Memory B cell (primary cell): ENCODE measurements around the gene OR2T10.
"Not testable (repeated sequence)": the region's sequence is repeated elsewhere in the genome, so short reads cannot be mapped to it uniquely, and the experiment has no call there.

Source experiments
- ATAC-seq: fragments of 150-1000 bp; cut with Tn5 transposase; 2 replicates; pipeline ENCODE4 v1.10.0; 2021; ENCODE audit warnings: low read depth, mild to moderate bottlenecking, moderate library complexity
- DNase-seq, 2 donors: peaks; one replicate each; pipeline ENCODE4 v3.0.0; 2022; ENCODE audit warnings: low spot score in 2 of 2
- H3K27ac Mint-ChIP-seq: one replicate; pipeline ENCODE4 v1.8.0; 2022; ENCODE audit warnings: mild to moderate bottlenecking, moderate library complexity, mixed read lengths
- H3K27me3 Mint-ChIP-seq: one replicate; pipeline ENCODE4 v1.8.0; 2022; ENCODE audit warnings: mixed read lengths
- H3K36me3 Mint-ChIP-seq: one replicate; pipeline ENCODE4 v1.8.0; 2022; ENCODE audit warnings: mild to moderate bottlenecking, mixed read lengths
- H3K4me1 Mint-ChIP-seq: one replicate; pipeline ENCODE4 v1.8.0; 2022; ENCODE audit warnings: mixed read lengths
- H3K4me3 Mint-ChIP-seq: one replicate; pipeline ENCODE4 v1.8.0; 2022; ENCODE audit warnings: mild to moderate bottlenecking, moderate library complexity, mixed read lengths
- H3K9me3 Mint-ChIP-seq: one replicate; pipeline ENCODE4 v1.8.0; 2022; ENCODE audit warnings: mixed read lengths

OR2T10 gene

GRCh38 chr1:248597589-248597988 lies at the start of gene OR2T10:
Gene OR2T10 (minus strand): TSS chr1:248597700. CDS start chr1:248593768, 3,932 bp downstream.
- no peak for DNase-seq
- Mint-ChIP-seq H3K27ac (no peak within 1 kb of the TSS), H3K9me3 (no peaks in the 10 kb centered on the region), H3K36me3 (no peaks in the 10 kb centered on the region), H3K4me3 (no peak within 1 kb of the TSS), H3K27me3 (no peaks in the 10 kb centered on the region), H3K4me1 (peaks cover 2% of the 10 kb centered on the region)
- ATAC-seq: no peak

- not testable (repeated sequence) for H3K27ac Mint-ChIP-seq, H3K9me3 Mint-ChIP-seq, H3K4me1 Mint-ChIP-seq, H3K36me3 Mint-ChIP-seq, H3K4me3 Mint-ChIP-seq, H3K27me3 Mint-ChIP-seq, ATAC-seq, DNase-seq
Observed at GRCh38 chr1:248645178-248645577, 47.7 kb upstream of the OR2T10 start, which contains the start of gene OR2T35. Gene OR2T35 (minus strand): TSS chr1:248645278. CDS start chr1:248639258, 6,020 bp downstream.

- not testable (repeated sequence) for H3K27me3 Mint-ChIP-seq, DNase-seq, H3K36me3 Mint-ChIP-seq, H3K4me1 Mint-ChIP-seq, H3K9me3 Mint-ChIP-seq, H3K4me3 Mint-ChIP-seq, H3K27ac Mint-ChIP-seq
- peak; percentile 92 for ATAC-seq
Observed at GRCh38 chr1:248642971-248643651, 45.6 kb upstream of the OR2T10 start.

- not testable (repeated sequence) for DNase-seq, H3K4me1 Mint-ChIP-seq, H3K36me3 Mint-ChIP-seq, ATAC-seq, H3K9me3 Mint-ChIP-seq, H3K4me3 Mint-ChIP-seq, H3K27ac Mint-ChIP-seq, H3K27me3 Mint-ChIP-seq
Observed at GRCh38 chr1:248641583-248641982, 44.1 kb upstream of the OR2T10 start.

GRCh38 chr1:248640906-248641305 lies 43.4 kb upstream of the OR2T10 start:
- not testable (repeated sequence) for DNase-seq, ATAC-seq

GRCh38 chr1:248639652-248640051 lies 42.2 kb upstream of the OR2T10 start:
- H3K4me3 Mint-ChIP-seq, H3K9me3 Mint-ChIP-seq, H3K4me1 Mint-ChIP-seq, H3K36me3 Mint-ChIP-seq, ATAC-seq, DNase-seq, H3K27ac Mint-ChIP-seq, H3K27me3 Mint-ChIP-seq: not testable (repeated sequence)

More at GRCh38 chr1:248640906-248641305, 43.4 kb upstream of the OR2T10 start:
- not testable (repeated sequence) for H3K4me3 Mint-ChIP-seq, H3K27me3 Mint-ChIP-seq, H3K4me1 Mint-ChIP-seq, H3K27ac Mint-ChIP-seq, H3K36me3 Mint-ChIP-seq, H3K9me3 Mint-ChIP-seq

- not testable (repeated sequence) for H3K36me3 Mint-ChIP-seq, ATAC-seq, H3K4me1 Mint-ChIP-seq, DNase-seq, H3K27ac Mint-ChIP-seq, H3K27me3 Mint-ChIP-seq, H3K9me3 Mint-ChIP-seq, H3K4me3 Mint-ChIP-seq
Observed at GRCh38 chr1:248636612-248637011, 39.1 kb upstream of the OR2T10 start.

- ATAC-seq, H3K9me3 Mint-ChIP-seq, DNase-seq, H3K4me3 Mint-ChIP-seq, H3K4me1 Mint-ChIP-seq, H3K36me3 Mint-ChIP-seq, H3K27ac Mint-ChIP-seq, H3K27me3 Mint-ChIP-seq: not testable (repeated sequence)
Observed at GRCh38 chr1:248634991-248635390, 37.5 kb upstream of the OR2T10 start, which contains the start of gene OR2T11. Gene OR2T11 (minus strand): TSS chr1:248635091. CDS start chr1:248627128, 7,963 bp downstream.

GRCh38 chr1:248631354-248632008 lies 34.0 kb upstream of the OR2T10 start:
- H3K36me3 Mint-ChIP-seq: peaks cover 4% of the 10 kb centered on the region
- no peaks in the 10 kb centered on the region for H3K9me3 Mint-ChIP-seq
- ATAC-seq: no peak
- H3K4me1 Mint-ChIP-seq: peaks cover 5% of the 10 kb centered on the region
- H3K27me3 Mint-ChIP-seq: no peaks in the 10 kb centered on the region
- no peak for DNase-seq
- no peak overlapping the region for H3K4me3 Mint-ChIP-seq
- no peak overlapping the region for H3K27ac Mint-ChIP-seq

- H3K4me1 Mint-ChIP-seq: peaks cover 5% of the 10 kb centered on the region
- H3K4me3 Mint-ChIP-seq: no peak overlapping the region
- DNase-seq (no peak), ATAC-seq (no peak)
- H3K36me3 Mint-ChIP-seq: peaks cover 4% of the 10 kb centered on the region
- H3K27ac Mint-ChIP-seq: no peak overlapping the region
- H3K9me3 Mint-ChIP-seq: no peaks in the 10 kb centered on the region
- no peaks in the 10 kb centered on the region for H3K27me3 Mint-ChIP-seq
Observed at GRCh38 chr1:248630551-248630950, 33.1 kb upstream of the OR2T10 start.

- H3K4me3 Mint-ChIP-seq: peak overlapping the region; percentile 48
- DNase-seq: peak in 1 of 2 donors; percentile 12
- peaks cover 5% of the 10 kb centered on the region for H3K4me1 Mint-ChIP-seq
- peak overlapping the region; percentile 73 for H3K27ac Mint-ChIP-seq
- ATAC-seq: peak; percentile 86
- H3K9me3 Mint-ChIP-seq: no peaks in the 10 kb centered on the region
- H3K36me3 Mint-ChIP-seq: peaks cover 4% of the 10 kb centered on the region
- no peaks in the 10 kb centered on the region for H3K27me3 Mint-ChIP-seq
Observed at GRCh38 chr1:248627971-248628844, 30.7 kb upstream of the OR2T10 start.

GRCh38 chr1:248625971-248626370 lies 28.5 kb upstream of the OR2T10 start:
- no peaks in the 10 kb centered on the region for H3K27me3 Mint-ChIP-seq
- H3K4me3 Mint-ChIP-seq: no peak overlapping the region
- peaks cover 9% of the 10 kb centered on the region for H3K4me1 Mint-ChIP-seq
- H3K9me3 Mint-ChIP-seq: no peaks in the 10 kb centered on the region
- H3K27ac Mint-ChIP-seq: no peak overlapping the region
- peaks cover 4% of the 10 kb centered on the region for H3K36me3 Mint-ChIP-seq
- no peak for DNase-seq
- ATAC-seq: no peak

- Mint-ChIP-seq H3K4me3 (no peak overlapping the region), H3K27me3 (no peaks in the 10 kb centered on the region), H3K27ac (no peak overlapping the region), H3K36me3 (peaks cover 4% of the 10 kb centered on the region), H3K9me3 (no peaks in the 10 kb centered on the region), H3K4me1 (peaks cover 9% of the 10 kb centered on the region)
- ATAC-seq: no peak
- no peak for DNase-seq
Observed at GRCh38 chr1:248625166-248625565, 27.7 kb upstream of the OR2T10 start.

- H3K4me1 Mint-ChIP-seq: peaks cover 11% of the 10 kb centered on the region
- peak overlapping the region; percentile 83 for H3K27ac Mint-ChIP-seq
- H3K36me3 Mint-ChIP-seq: no peaks in the 10 kb centered on the region
- peak overlapping the region; percentile 52 for H3K4me3 Mint-ChIP-seq
- H3K27me3 Mint-ChIP-seq: no peaks in the 10 kb centered on the region
- H3K9me3 Mint-ChIP-seq: no peaks in the 10 kb centered on the region
- ATAC-seq: peak; percentile 88
- peak; percentile 25 to 46 for DNase-seq
Observed at GRCh38 chr1:248622570-248623001, 25.1 kb upstream of the OR2T10 start.
